HEK293 (cell line): ENCODE measurements around the gene REST.

Experiments
- CTCF ChIP-seq: fragments of 450-650 bp; formaldehyde crosslinking; IDR thresholded peaks from 2 replicates; pipeline ENCODE4 v1.5.1; 2016; ENCODE audit warnings: missing biosample characterization, missing genetic modification characterization
- FEZF1 ChIP-seq: fragments of 450-650 bp; formaldehyde crosslinking; IDR thresholded peaks from 2 replicates; pipeline ENCODE4 v1.5.1; 2016; ENCODE audit warnings: missing biosample characterization, missing genetic modification characterization
- PRDM4 ChIP-seq: fragments of 450-650 bp; formaldehyde crosslinking; IDR thresholded peaks from 2 replicates; pipeline ENCODE4 v1.5.1; 2017; ENCODE audit warnings: missing biosample characterization, missing genetic modification characterization
- REST ChIP-seq: fragments of 450-650 bp; formaldehyde crosslinking; IDR thresholded peaks from 2 replicates; pipeline ENCODE4 v1.5.1; 2016; ENCODE audit warnings: missing biosample characterization, missing genetic modification characterization
- YY1 ChIP-seq: fragments of 450-650 bp; formaldehyde crosslinking; IDR thresholded peaks from 2 replicates; pipeline ENCODE4 v1.5.1; 2018; ENCODE audit warnings: missing biosample characterization, missing genetic modification characterization
- ZBTB44 ChIP-seq: fragments of 450-650 bp; IDR thresholded peaks from 2 replicates; pipeline ENCODE4 v1.5.1; 2018; ENCODE audit warnings: missing biosample characterization, mild to moderate bottlenecking, missing genetic modification characterization
- ZNF132 ChIP-seq: fragments of 450-650 bp; formaldehyde crosslinking; IDR thresholded peaks from 2 replicates; pipeline ENCODE4 v1.5.1; 2017; ENCODE audit warnings: missing biosample characterization, missing genetic modification characterization, borderline replicate concordance
- ZNF138 ChIP-seq: fragments of 450-650 bp; formaldehyde crosslinking; IDR thresholded peaks from 2 replicates; pipeline ENCODE4 v1.5.1; 2016; ENCODE audit warnings: missing biosample characterization, missing genetic modification characterization, borderline replicate concordance
- ZNF24 ChIP-seq: fragments of 450-650 bp; formaldehyde crosslinking; IDR thresholded peaks from 2 replicates; pipeline ENCODE4 v1.5.1; 2016; ENCODE audit warnings: missing biosample characterization, missing genetic modification characterization
- ZNF280D ChIP-seq: fragments of 450-650 bp; formaldehyde crosslinking; IDR thresholded peaks from 2 replicates; pipeline ENCODE4 v1.5.1; 2016; ENCODE audit warnings: missing biosample characterization, missing genetic modification characterization
- ZNF549 ChIP-seq: fragments of 450-650 bp; IDR thresholded peaks from 2 replicates; pipeline ENCODE4 v1.5.1; 2018; ENCODE audit warnings: missing biosample characterization, missing genetic modification characterization, mild to moderate bottlenecking, inconsistent platforms, moderate library complexity
- ZNF670 ChIP-seq: fragments of 450-650 bp; formaldehyde crosslinking; IDR thresholded peaks from 2 replicates; pipeline ENCODE4 v1.5.1; 2016; ENCODE audit warnings: missing biosample characterization, missing genetic modification characterization, low read depth
- ZSCAN30 ChIP-seq: fragments of 450-650 bp; IDR thresholded peaks from 2 replicates; pipeline ENCODE4 v1.5.1; 2018; ENCODE audit warnings: missing biosample characterization, mild to moderate bottlenecking, missing genetic modification characterization, moderate library complexity

GRCh38 chr4:56876264-56876663 lies 31.4 kb upstream of the REST start:
- no peak for TF ChIP-seq ZSCAN30 (tag by site-specific recombination)
- no peak for TF ChIP-seq ZNF24 (tag by site-specific recombination)
- TF ChIP-seq ZBTB44 (tag by site-specific recombination) = no peak
- TF ChIP-seq CTCF (tag by site-specific recombination) = no peak
- no peak for TF ChIP-seq YY1 (tag by site-specific recombination)
- no peak for TF ChIP-seq PRDM4 (tag by site-specific recombination)
- TF ChIP-seq ZNF132 (tag by site-specific recombination) = no peak
- TF ChIP-seq ZNF138 (tag by site-specific recombination) = no peak
- no peak for TF ChIP-seq FEZF1 (tag by site-specific recombination)
- no peak for TF ChIP-seq ZNF549 (tag by site-specific recombination)
- TF ChIP-seq REST (tag by site-specific recombination) = no peak
- no peak for TF ChIP-seq ZNF280D (tag by site-specific recombination)
- TF ChIP-seq ZNF670 (tag by site-specific recombination) = no peak
